Keratinocyte (primary cell): Measurements from ENCODE around the gene ATP1A2. TPM values are rescaled to one million over a fixed set of nuclear protein-coding genes. Genes with fewer than 3 reads are reported as not detected.

Experiments
- DNase-seq: peaks from one replicate; pipeline ENCODE4 v3.0.0-alpha.2; 2011; ENCODE audit warnings: low read depth, missing footprints, low spot score
- FAIRE-seq: peaks from 2 replicates; lab custom pipeline; 2011; peaks lifted over from hg19 to GRCh38; lab: Jason Lieb, UNC
- H2AFZ ChIP-seq: 2 replicates; pipeline ENCODE4 v1.6.0; 2012; ENCODE audit warnings: low read length, control low read depth, inconsistent platforms; ENCODE audit not compliant: control insufficient read depth
- H3K27ac ChIP-seq: 2 replicates; pipeline ENCODE4 v1.5.1; 2011; ENCODE audit warnings: low read length; ENCODE audit not compliant: control insufficient read depth, insufficient read depth
- H3K27me3 ChIP-seq: 3 replicates; pipeline ENCODE4 v1.6.0; 2011; ENCODE audit warnings: low read length; ENCODE audit not compliant: control insufficient read depth, insufficient read depth; ENCODE audit errors: extremely low read depth
- H3K36me3 ChIP-seq, 2 experiments: 2 replicates in 1 of 2; 3 replicates in 1 of 2; pipeline ENCODE4 v1.5.1; 2011; ENCODE audit warnings: low read length in 2 of 2, mild to moderate bottlenecking in 1 of 2; ENCODE audit not compliant: control insufficient read depth in 2 of 2, insufficient read depth in 2 of 2; ENCODE audit errors: extremely low read depth in 1 of 2
- H3K4me1 ChIP-seq: 3 replicates; pipeline ENCODE4 v1.5.1; 2011; ENCODE audit warnings: low read length; ENCODE audit not compliant: control insufficient read depth, insufficient read depth; ENCODE audit errors: extremely low read depth
- H3K4me2 ChIP-seq: 3 replicates; pipeline ENCODE4 v1.6.0; 2011; ENCODE audit warnings: low read depth, low read length; ENCODE audit not compliant: control insufficient read depth, insufficient read depth; ENCODE audit errors: extremely low read depth
- H3K4me3 ChIP-seq, 3 experiments: fragments of 200-600 bp in 1 of 3; sonication (generic) in 1 of 3; 2 replicates in 2 of 3; 3 replicates in 1 of 3; pipeline ENCODE4 v1.5.1; 2011 to 2016; ENCODE audit warnings: low read length in 3 of 3, mild to moderate bottlenecking in 3 of 3, control low read depth in 2 of 3, inconsistent platforms in 1 of 3, low read depth in 1 of 3, mixed read lengths in 1 of 3, mixed run types in 1 of 3, moderate library complexity in 1 of 3; ENCODE audit not compliant: control insufficient read depth in 2 of 3, insufficient read depth in 2 of 3; ENCODE audit errors: extremely low read depth in 1 of 3
- H3K79me2 ChIP-seq: 2 replicates; pipeline ENCODE4 v1.6.0; 2012; ENCODE audit warnings: low read length; ENCODE audit not compliant: control insufficient read depth, insufficient read depth
- H3K9ac ChIP-seq: 3 replicates; pipeline ENCODE4 v1.6.0; 2011; ENCODE audit warnings: low read length; ENCODE audit not compliant: control insufficient read depth, insufficient read depth; ENCODE audit errors: extremely low read depth
- H3K9me1 ChIP-seq: 3 replicates; pipeline ENCODE4 v1.6.0; 2011; ENCODE audit warnings: low read length; ENCODE audit not compliant: control insufficient read depth, insufficient read depth; ENCODE audit errors: extremely low read depth
- H3K9me3 ChIP-seq: 2 replicates; pipeline ENCODE4 v1.5.1; 2012; ENCODE audit warnings: low read depth, low read length; ENCODE audit not compliant: control insufficient read depth
- H4K20me1 ChIP-seq: 3 replicates; pipeline ENCODE4 v1.6.0; 2011; ENCODE audit warnings: low read length; ENCODE audit not compliant: control insufficient read depth, insufficient read depth; ENCODE audit errors: extremely low read depth
- CTCF ChIP-seq, 3 experiments: IDR thresholded peaks in 1 of 3; conservative IDR thresholded peaks in 1 of 3; optimal IDR thresholded peaks in 1 of 3; 2 replicates in 2 of 3; 3 replicates in 1 of 3; pipeline versions ENCODE3 to v1.5.1; 2011; ENCODE audit warnings: low read length in 3 of 3, mild to moderate bottlenecking in 3 of 3, moderate library complexity in 2 of 3, control low read depth in 1 of 3, inconsistent platforms in 1 of 3; ENCODE audit not compliant: insufficient read depth in 2 of 3; ENCODE audit errors: extremely low read depth in 1 of 3
- EZH2 ChIP-seq: IDR thresholded peaks from one replicate; pipeline ENCODE4 v1.6.1; 2012; ENCODE audit warnings: inconsistent platforms, mild to moderate bottlenecking, low read length, moderate library complexity
- dilution Hi-C: fragments of 300-500 bp; cut with MboI; formaldehyde crosslinking; loops from one replicate; pipeline ENCODE4 v1.7.0; 2020; ENCODE audit warnings: low sequenced_read_pairs; ENCODE audit not compliant: extremely low pct_ligation_motif_present
- polyA plus RNA-seq, 5 experiments: library from polyadenylated mRNA; depleted of rRNA in 3 of 5; stranded (reverse) in 3 of 5; stranded (forward) in 1 of 5; unstranded in 1 of 5; fragments of >200 nt; gene quantifications; 1 replicate in 1 of 5; 2 replicates in 3 of 5; 3 replicates in 1 of 5; pipeline versions ENCODE4 v1.2.1 to v1.2.3, GENCODE V29; 2011 to 2012; ENCODE audit warnings: missing spikeins in 2 of 5, low read depth in 1 of 5, low replicate concordance in 1 of 5

The ATP1A2 gene
- polyA plus RNA-seq, 1 donor (not counting 4 experiments of a cell fraction or from before 2014, with no cell fraction given), result not detected

- Histone ChIP-seq H3K4me2 (no peak overlapping the region), H3K79me2 (peaks cover 9% of the 10 kb centered on the region), H3K4me3 (no peak overlapping the region), H3K36me3 (peaks cover 0 to 2% of the 10 kb centered on the region in 2 experiments), H3K27me3 (no peaks in the 10 kb centered on the region), H4K20me1 (no peaks in the 10 kb centered on the region), H3K9me3 (no peaks in the 10 kb centered on the region), H3K4me1 (peaks cover 24% of the 10 kb centered on the region), H3K27ac (no peak overlapping the region), H2AFZ (no peak overlapping the region), H3K9me1 (no peaks in the 10 kb centered on the region), H3K9ac (no peak overlapping the region)
- TF ChIP-seq CTCF (optimal IDR thresholded peaks at IDR 0.05 in 1 of 3, IDR thresholded peaks at IDR 0.05 in 1 of 3, conservative IDR thresholded peaks at IDR 0.05 in 1 of 3; ENCODE audit: extremely low read depth in 1 of 3, insufficient read depth in 2 of 3, low read length in 3 of 3), result no peak
- TF ChIP-seq EZH2, result no peak
- dilution Hi-C loops, result no loop called here
- no peak for FAIRE-seq
- no peak for DNase-seq
Measured at GRCh38 chr1:160099716-160100375, 15.7 kb upstream of the ATP1A2 start.

GRCh38 chr1:160101037-160101716 is 14.4 kb upstream of the ATP1A2 start:
- Histone ChIP-seq H3K9me1 (no peaks in the 10 kb centered on the region), H3K9me3 (no peaks in the 10 kb centered on the region), H4K20me1 (no peaks in the 10 kb centered on the region), H3K36me3 (no peaks in the 10 kb centered on the region), H3K4me2 (peak overlapping the region; percentile 51), H3K4me1 (peaks cover 24% of the 10 kb centered on the region), H2AFZ (peak overlapping the region; percentile 89), H3K4me3 (no peak overlapping the region), H3K27me3 (no peaks in the 10 kb centered on the region), H3K27ac (peak overlapping the region; percentile 0), H3K9ac (peak overlapping the region; percentile 20), H3K79me2 (peaks cover 9% of the 10 kb centered on the region)
- FAIRE-seq (peak; percentile 62), DNase-seq (peak; percentile 36)
- no peak for TF ChIP-seq EZH2
- peak; percentile 83 to 98 (median 89) for TF ChIP-seq CTCF (optimal IDR thresholded peaks at IDR 0.05 in 1 of 3, IDR thresholded peaks at IDR 0.05 in 1 of 3, conservative IDR thresholded peaks at IDR 0.05 in 1 of 3; ENCODE audit: extremely low read depth in 1 of 3, insufficient read depth in 2 of 3, low read length in 3 of 3)
- dilution Hi-C loops, result no loop called here
